GM19397 (cell line): ENCODE measurements around the gene PELI1.
"Not testable (repeated sequence)": the region's sequence is repeated elsewhere in the genome, so short reads cannot be mapped to it uniquely, and the experiment has no call there.

ENCODE experiments used
- ATAC-seq: cut with Tn5 transposase; IDR thresholded peaks from one replicate; pipeline ENCODE4 v1.9.1; 2021; ENCODE audit warnings: mild to moderate bottlenecking, moderate library complexity; ENCODE audit not compliant: unreplicated experiment

PELI1 gene

GRCh38 chr2:64124168-64124567 lies 20.1 kb downstream of the PELI1 start:
- no peak for ATAC-seq

- no peak for ATAC-seq
Measured at GRCh38 chr2:64123740-64124139, 20.5 kb downstream of the PELI1 start.

DNA sequence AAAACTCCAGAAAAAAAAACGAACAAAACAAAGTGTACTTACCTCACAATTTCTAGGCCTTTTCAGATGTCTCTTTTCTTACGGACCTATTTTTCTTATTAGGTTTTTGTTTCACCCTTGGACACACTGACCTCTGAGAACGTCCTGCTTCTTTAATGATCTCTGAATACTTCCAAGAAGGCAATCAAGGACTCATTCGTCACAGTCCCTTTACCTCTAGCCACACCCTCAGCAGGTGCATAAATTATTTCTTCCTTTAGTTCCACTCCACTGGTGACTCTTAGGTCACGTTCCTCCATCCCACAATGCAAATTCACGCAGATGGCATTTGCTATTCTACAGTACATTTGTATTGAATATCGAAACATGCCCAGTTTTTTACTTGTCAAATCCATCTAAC lies 21.9 kb downstream of the PELI1 start:
- no peak for ATAC-seq

DNA sequence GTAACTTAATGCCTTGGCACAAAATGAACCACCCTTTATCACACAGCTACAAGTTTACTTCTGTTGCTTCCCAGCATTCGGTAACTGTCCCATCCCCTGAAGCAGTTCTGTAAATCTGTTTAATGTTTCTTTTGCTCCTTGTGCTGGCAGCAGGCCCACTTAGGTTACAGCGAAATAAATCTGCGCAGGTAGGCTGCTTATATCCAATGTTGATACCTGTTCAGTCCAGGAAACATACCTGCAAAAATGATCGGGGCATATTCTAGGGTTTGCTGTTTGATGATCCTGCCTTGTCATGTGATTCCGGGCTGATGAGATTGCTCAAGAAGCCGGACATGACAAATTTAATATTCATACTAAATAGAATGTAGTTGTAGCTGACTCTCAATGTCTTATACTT lies 23.3 kb downstream of the PELI1 start:
- no peak for ATAC-seq

DNA sequence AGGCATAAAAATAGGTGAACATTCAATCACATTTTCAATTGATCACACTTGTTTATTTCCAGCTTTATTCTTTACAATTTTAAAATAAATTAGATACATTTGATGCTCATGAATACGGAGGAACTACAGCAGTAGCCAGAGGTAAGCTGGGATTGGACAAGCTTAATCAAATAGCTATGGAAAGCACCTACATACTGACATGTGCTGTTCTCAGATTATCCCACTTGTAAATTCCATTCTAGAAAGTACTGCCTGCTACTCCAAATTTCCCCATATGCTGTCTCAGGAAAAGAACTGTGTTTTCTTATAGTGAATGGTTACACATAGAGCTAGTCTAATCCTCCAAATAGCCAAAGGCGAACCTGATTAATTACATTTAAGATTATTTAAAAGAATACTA lies 24.2 kb downstream of the PELI1 start:
- no peak for ATAC-seq

- no peak for ATAC-seq
Measured at GRCh38 chr2:64119369-64119768, 24.9 kb downstream of the PELI1 start.

DNA sequence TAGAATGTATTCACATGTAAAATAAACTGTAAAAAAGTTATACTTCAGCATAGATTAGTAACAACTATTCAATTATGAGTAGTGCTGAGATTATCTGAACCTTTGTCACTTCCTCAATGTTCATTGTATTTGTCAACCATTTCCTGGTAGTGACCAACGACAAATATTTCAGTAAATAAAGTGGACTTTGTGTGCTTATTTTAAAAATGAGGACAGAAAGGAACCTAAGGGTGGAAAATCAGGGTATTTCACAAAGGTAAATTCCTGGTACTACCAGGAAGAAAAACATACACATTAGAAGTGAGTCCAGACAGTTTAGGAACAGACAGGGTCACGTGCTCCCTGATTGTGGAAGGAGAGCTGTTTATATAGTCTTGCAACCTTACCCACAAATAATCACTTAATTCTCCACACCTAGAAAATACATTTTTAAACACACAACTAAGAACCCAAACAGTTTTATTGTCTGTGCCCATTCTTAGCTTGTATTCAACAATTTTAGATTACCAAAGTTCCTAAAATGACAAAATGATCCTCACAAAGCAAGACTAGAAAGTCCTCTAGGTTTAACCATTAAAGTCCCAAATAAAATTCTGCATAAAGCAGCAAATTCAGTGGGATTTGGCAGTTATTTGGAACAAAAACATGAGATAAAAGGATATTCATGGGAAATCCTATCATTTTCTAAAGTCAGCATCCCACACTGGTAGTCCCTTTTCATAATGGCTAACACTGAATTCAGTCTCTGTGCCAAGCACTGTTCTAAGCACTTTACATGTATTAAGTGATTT lies 28.2 kb downstream of the PELI1 start:
- no peak for ATAC-seq

- peak; percentile 36 for ATAC-seq
Measured at GRCh38 chr2:64114912-64115277, 29.3 kb downstream of the PELI1 start.

DNA sequence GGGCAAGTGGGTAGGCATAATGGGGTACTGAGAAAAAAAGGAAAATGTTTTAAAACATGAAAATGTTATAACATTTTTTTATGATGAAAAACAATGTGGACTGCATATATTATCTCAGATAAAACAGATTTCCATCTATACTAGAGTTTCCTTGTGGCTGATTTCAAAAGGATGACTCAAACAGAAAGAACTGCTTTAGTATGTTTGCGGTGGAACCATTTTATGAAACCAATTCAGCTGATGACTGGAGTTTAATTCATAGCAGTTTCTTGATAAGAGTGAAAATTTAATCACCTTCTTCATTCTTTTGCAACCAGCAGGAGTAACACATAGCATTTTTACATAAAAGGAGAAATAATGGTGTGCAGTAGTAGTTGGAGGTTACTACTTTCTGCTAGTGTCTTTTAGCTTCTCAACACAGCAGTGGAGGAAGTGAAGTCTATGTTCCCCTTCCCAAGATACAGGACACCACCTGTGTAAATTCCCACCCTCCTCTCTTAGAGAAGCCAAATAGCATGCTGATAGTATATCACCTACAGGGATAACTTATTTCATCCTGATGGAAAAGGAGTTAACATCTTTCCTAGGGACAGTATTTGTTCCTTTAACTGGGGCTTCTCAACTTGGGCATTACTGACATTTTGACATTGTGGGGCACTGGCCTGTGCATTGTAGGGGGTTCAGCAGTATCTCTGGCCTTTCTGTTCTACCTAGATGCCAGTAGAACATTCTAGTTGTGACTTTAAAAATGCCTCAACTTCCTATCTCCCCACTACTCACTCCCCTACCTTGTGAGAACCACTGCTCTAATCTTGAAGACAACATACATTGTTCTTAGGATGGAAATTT lies 29.9 kb downstream of the PELI1 start:
- ATAC-seq = peak; percentile 30

GRCh38 chr2:64112016-64112415 lies 32.2 kb downstream of the PELI1 start:
- no peak for ATAC-seq

DNA sequence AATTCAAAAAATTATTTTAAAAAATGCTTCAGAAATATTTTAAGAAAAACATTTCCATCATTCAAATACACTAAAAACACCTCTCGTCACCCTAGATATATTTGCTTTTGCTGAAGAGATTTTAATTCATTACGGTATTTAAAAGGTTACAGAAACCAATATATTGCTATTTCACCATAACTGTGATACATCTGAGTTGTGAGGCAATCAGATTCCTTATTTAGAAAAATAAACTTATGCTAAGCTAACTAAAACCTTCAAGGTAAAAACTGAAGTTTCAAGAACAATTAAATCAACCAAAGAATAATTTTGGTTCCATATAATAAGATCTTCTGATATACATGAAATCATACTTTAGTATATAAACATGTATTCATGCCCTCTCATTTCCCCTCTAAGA lies 32.8 kb downstream of the PELI1 start:
- ATAC-seq = no peak

DNA sequence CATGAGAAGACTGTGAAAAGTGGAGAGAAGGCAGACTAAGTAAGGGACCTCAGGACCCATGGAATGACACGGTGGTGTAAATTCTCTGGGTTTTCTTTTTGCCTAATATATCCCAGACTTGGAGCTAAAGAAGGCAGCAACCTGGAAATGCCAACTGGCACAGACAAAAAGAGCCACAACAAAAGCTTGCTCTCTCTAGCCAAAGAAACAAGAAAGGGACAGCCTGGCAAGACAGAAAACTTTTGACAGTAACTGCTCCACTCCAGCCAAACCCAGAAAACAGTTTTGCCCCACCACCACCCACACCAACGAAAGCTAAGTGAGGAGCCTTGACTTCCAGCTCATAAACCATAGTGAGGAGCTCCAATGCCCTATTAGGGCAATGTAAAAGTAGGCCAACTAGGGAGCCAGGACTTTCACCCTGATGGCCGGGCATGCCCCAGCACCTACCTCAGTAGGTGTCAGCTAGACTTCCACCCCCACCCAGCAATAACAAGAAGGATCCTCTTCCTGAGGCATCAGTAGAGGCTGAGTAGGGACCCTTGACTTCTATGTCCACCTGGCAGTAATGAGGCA lies 35.5 kb downstream of the PELI1 start:
- ATAC-seq = no peak

DNA sequence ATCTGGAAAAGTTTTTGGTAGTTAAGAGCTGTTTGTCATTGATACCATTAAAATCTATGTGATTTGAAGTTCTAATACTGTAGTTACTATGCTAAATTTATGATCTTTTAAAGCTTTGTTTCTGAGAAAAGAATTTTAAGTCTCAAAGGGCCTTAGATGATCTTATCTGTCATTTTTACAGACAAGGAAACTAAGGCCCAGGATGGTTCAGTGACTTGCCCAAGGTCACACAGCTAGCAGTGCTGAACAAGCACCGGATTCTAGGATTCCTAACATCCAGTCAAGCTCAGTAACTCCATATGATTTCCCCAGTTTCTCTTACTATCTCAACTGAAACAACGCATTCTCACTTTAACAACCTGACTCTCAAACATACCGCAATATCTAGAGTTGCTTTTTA lies 37.7 kb downstream of the PELI1 start:
- no peak for ATAC-seq

GRCh38 chr2:64105670-64106461 lies 38.4 kb downstream of the PELI1 start:
- ATAC-seq = peak; percentile 48

GRCh38 chr2:64104933-64105332 lies 39.3 kb downstream of the PELI1 start:
- ATAC-seq = no peak

DNA sequence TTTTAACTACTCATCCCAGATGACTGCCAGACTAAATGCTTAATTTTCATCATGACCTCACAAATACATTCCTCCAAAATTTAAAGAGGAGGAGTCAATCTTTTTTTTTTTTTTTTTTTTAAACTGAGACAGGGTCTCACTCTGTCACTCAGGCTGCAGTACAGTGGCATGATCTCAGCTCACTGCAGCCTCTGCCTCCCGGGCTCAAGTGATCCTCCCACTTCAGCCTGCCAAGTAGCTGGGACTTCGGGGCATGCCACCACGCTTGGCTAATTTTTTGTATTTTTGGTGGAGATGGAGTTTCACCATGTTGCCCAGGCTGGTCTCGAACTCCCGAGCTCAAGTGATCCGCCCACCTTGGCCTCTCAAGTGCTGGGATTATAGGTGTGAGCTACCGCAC lies 41.5 kb downstream of the PELI1 start:
- not testable (repeated sequence) for ATAC-seq

- no peak for ATAC-seq
Measured at GRCh38 chr2:64101141-64101591, 43.1 kb downstream of the PELI1 start.

- not testable (repeated sequence) for ATAC-seq
Measured at GRCh38 chr2:64100584-64100983, 43.6 kb downstream of the PELI1 start.

GRCh38 chr2:64094663-64095382 lies 49.4 kb downstream of the PELI1 start:
- ATAC-seq = no peak

DNA sequence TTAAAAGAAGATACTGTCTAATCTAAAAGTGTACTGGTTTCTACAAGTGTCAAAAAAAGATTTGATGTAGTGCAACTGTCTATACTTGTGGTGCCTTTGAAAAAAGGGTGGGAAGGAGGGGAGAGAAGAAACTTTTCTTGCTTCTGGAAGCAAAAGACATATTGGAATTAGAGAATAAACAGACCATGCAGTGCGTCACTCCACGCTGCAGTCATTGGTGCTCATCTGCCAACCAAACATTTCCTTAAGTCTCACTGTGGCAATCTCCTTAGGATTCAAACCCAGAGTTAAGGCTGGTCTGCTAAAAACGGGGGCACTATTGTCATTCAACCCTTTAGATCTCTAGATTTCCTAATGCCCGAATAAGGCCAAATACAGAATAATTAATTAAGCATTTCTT lies 50.9 kb downstream of the PELI1 start:
- ATAC-seq = no peak
